Measurements from ENCODE around the gene LPCAT1.

LPCAT1 gene

GRCh38 chr5:1511048-1511447, 12.7 kb downstream of the LPCAT1 start:
- Histone ChIP-seq H3K36me3 (ENCODE audit: insufficient read depth, low read length) (peaks cover 43% of the 10 kb centered on the region; the same call in 1 of the 2 replicates), H3K4me2 (ENCODE audit: low read depth, low read length, poor library complexity, severe bottlenecking) (no peak overlapping the region), H3K9me2 (replicated peaks; ENCODE audit: low read depth, low read length) (no peaks in the 10 kb centered on the region), H2AFZ (ENCODE audit: low read length) (no peak overlapping the region), H3F3A (ENCODE audit: low read depth) (no peaks in the 10 kb centered on the region), H3K27me3 (ENCODE audit: insufficient read depth, low read length, poor library complexity, severe bottlenecking) (no peaks in the 10 kb centered on the region), H3K9me3 (ENCODE audit: insufficient read depth, low read depth, low read length) (no peaks in the 10 kb centered on the region), H4K20me1 (ENCODE audit: insufficient read depth, low read length, poor library complexity, severe bottlenecking) (peaks cover 74% of the 10 kb centered on the region), H3K79me2 (ENCODE audit: insufficient read depth, low read length) (peaks cover 99% of the 10 kb centered on the region), H3K4me1 (ENCODE audit: insufficient read depth, low read length, poor library complexity, severe bottlenecking) (peaks cover 10% of the 10 kb centered on the region), H3K4me3 (ENCODE audit: low read length, poor library complexity, severe bottlenecking) (no peak overlapping the region), H3K9ac (ENCODE audit: low read depth, low read length, poor library complexity, severe bottlenecking) (no peak overlapping the region)
- TF ChIP-seq CTCF (conservative IDR thresholded peaks at IDR 0.05; ENCODE audit: low read length): no peak
- TF ChIP-seq EZH2phosphoT487 (IDR thresholded peaks at IDR 0.05; ENCODE audit: borderline replicate concordance): no peak

DNA sequence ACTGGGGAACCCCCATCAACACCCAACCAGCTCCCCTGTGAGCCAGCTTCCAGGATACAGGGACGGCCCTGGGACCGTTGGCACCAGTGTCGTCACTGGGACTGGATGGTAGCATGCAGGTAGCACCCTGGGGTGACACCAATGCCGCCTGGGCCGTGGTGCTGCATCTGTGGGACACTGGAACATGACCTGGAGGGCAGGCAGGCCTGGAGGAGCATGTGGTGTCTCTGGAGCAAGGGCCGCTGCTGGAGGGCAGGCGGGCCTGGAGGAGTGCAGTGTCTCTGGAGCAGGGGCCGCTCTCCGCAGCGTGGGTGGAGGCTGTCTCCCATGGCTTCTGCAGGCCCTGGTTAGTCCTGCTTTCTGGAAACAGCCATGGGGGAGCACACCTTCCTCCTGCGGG, 13.1 kb downstream of the LPCAT1 start:
- Histone ChIP-seq H3K9ac (ENCODE audit: low read depth, low read length, poor library complexity, severe bottlenecking) (no peak overlapping the region), H3K27me3 (ENCODE audit: insufficient read depth, low read length, poor library complexity, severe bottlenecking) (no peaks in the 10 kb centered on the region), H3K79me2 (ENCODE audit: insufficient read depth, low read length) (peaks cover 99% of the 10 kb centered on the region), H3K4me2 (ENCODE audit: low read depth, low read length, poor library complexity, severe bottlenecking) (no peak overlapping the region), H3F3A (ENCODE audit: low read depth) (no peaks in the 10 kb centered on the region), H3K4me3 (ENCODE audit: low read length, poor library complexity, severe bottlenecking) (no peak overlapping the region), H3K9me2 (replicated peaks; ENCODE audit: low read depth, low read length) (no peaks in the 10 kb centered on the region), H3K9me3 (ENCODE audit: insufficient read depth, low read depth, low read length) (no peaks in the 10 kb centered on the region), H3K4me1 (ENCODE audit: insufficient read depth, low read length, poor library complexity, severe bottlenecking) (peaks cover 6% of the 10 kb centered on the region), H2AFZ (ENCODE audit: low read length) (no peak overlapping the region), H4K20me1 (ENCODE audit: insufficient read depth, low read length, poor library complexity, severe bottlenecking) (peaks cover 73% of the 10 kb centered on the region), H3K36me3 (ENCODE audit: insufficient read depth, low read length) (peaks cover 46% of the 10 kb centered on the region; the same call in 1 of the 2 replicates)
- TF ChIP-seq CTCF (conservative IDR thresholded peaks at IDR 0.05; ENCODE audit: low read length): no peak

DNA sequence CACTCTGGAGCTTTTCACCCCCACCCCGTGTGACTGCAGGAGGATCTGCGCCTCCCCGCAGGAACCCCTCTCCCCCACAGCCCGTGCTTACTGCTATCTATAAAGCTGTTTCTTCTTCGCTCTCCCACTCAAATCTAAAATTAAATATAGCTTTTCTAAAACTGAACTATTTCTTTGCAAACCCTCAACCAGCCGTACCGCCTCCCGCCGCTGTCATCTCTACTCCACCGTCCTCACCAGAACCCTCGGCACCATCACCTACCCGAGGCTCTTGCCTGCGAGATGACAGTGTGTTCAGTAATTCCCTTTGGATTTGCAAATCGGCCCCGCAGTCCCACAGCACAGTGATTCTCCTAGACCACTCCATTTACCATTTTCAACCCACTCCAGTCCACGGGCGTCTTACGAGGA, 13.6 kb downstream of the LPCAT1 start:
- H3K9ac ChIP-seq (ENCODE audit: low read depth, low read length, poor library complexity, severe bottlenecking): no peak overlapping the region
- no peak overlapping the region for H3K4me3 ChIP-seq (ENCODE audit: low read length, poor library complexity, severe bottlenecking)
- TF ChIP-seq CTCF (conservative IDR thresholded peaks at IDR 0.05; ENCODE audit: low read length) (no peak), EZH2phosphoT487 (IDR thresholded peaks at IDR 0.05; ENCODE audit: borderline replicate concordance) (no peak)
- H3K4me2 ChIP-seq (ENCODE audit: low read depth, low read length, poor library complexity, severe bottlenecking): no peak overlapping the region
- H2AFZ ChIP-seq (ENCODE audit: low read length): no peak overlapping the region
- H3K4me1 ChIP-seq (ENCODE audit: insufficient read depth, low read length, poor library complexity, severe bottlenecking): peaks cover 1% of the 10 kb centered on the region
- H3K9me2 ChIP-seq (replicated peaks; ENCODE audit: low read depth, low read length): no peaks in the 10 kb centered on the region
- no peaks in the 10 kb centered on the region for H3K9me3 ChIP-seq (ENCODE audit: insufficient read depth, low read depth, low read length)
- H3K27me3 ChIP-seq (ENCODE audit: insufficient read depth, low read length, poor library complexity, severe bottlenecking): no peaks in the 10 kb centered on the region
- H3K79me2 ChIP-seq (ENCODE audit: insufficient read depth, low read length): peaks cover 99% of the 10 kb centered on the region
- H4K20me1 ChIP-seq (ENCODE audit: insufficient read depth, low read length, poor library complexity, severe bottlenecking): peaks cover 69% of the 10 kb centered on the region
- H3F3A ChIP-seq (ENCODE audit: low read depth): no peaks in the 10 kb centered on the region
- H3K36me3 ChIP-seq (ENCODE audit: insufficient read depth, low read length): peaks cover 47% of the 10 kb centered on the region; the same call in 1 of the 2 replicates

All from Loucy (cell line).